NCI-H146 treated with DMSO at 0.1 percent for 48 hours (cell line): ENCODE measurements around the gene ABTB2.

Source experiments
- DNase-seq: peaks from one replicate; lab custom pipeline; 2025; ENCODE audit not compliant: unreplicated experiment; lab: John Stamatoyannopoulos, UW

Gene ABTB2

DNA sequence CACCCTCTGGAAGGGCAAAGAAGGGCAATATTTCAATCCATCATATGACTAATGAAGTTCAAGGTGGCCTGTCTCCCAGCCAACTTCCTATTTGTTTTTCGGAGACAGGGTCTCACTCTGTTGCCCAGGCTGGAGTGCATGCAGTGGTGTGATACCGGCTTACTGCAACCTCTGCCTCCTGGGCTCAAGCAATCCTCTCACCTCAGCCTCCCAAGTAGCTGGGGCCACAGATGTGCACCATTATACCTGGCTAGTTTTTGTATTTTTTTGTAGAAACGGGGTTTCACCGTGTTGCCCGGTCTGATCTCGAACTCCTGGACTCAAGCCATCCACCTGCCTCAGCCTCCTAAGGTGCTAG, 13.4 kb downstream of the ABTB2 start:
- no peak for DNase-seq

- no peak for DNase-seq
Measured at GRCh38 chr11:34343686-34344085, 14.1 kb downstream of the ABTB2 start.

- no peak for DNase-seq
Measured at GRCh38 chr11:34343153-34343552, 14.7 kb downstream of the ABTB2 start.

- peak; percentile 26 for DNase-seq
Measured at GRCh38 chr11:34341931-34342533, 15.8 kb downstream of the ABTB2 start.

DNA sequence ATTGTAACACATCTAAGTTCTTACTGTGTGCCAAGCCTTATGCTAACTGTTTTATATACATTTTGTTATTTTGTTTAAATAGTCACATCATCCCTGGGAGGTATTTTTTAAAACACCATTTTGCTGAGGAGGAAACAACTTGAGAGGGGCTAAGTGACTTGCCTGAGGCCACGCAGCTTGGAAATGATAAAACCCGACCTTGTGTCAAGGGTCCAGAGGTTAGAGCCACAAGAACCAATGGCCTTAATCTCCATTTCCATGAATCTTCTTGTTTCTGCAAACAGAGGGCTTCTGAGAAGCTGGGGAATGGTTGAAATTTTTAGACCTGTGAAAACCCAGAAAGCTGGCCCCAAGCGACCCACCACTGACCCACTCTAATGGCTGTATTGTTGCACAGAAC, 16.7 kb downstream of the ABTB2 start:
- DNase-seq: no peak

DNA sequence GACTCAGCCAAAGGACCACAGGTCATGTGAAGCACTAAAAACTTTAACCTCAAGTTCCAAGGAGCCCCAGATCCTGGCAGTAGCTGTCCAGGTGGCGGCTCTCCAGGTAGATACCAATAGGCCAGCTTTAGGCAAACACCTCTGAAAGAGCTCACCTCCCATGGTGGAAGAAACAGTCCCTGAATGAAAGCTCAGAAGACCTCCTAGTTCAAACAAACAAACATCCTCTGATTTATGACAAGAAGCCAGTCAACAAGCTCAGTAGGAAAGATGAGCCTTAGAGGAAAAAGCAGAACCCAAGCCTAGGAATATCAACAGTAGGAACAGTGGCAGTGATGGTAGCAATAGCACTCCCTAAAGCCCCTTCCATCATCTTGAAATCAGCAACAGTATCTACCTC, 17.2 kb downstream of the ABTB2 start:
- no peak for DNase-seq

DNA sequence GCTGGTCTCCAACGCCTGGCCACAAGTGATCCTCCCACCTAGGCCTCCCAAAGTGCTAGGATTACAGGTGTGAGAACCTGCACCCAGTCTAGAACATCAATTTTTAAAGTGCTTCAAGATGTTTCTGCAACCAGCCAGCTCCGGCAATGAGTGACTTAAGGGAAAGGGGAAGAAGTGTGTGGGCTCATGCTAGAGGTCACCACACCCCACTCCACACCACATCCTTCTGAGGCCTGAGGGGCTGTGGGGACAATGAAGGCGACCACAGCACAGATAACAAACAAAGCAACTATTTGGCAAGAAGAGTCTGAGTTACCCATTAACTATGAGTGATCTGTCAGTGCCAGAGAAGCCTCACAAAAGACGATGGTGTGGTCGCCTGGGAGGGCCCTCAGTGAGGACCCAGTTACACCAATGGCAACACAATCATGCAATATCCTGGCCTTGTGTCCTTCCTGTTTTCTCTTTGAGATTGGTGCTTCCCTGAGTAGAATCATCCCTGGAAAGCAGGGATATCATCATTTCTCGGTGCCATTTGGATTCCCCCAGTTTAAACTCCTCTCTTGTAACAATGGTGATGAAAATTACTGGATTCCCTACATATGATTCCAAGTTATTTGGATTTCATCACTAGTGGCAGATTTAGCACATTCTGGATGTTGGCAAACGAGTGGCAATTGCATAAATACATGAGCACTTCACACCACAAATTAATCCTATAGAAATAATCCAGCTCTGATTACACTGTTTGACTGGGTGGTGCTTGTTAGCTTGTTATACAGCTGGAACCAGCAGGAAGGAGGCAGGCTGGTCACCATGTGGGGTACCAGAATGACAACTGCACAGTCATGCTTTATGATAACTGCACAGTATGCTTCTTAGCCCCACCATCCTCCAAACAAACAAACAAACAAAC, 18.4 kb downstream of the ABTB2 start:
- peak; percentile 12 for DNase-seq

- DNase-seq: no peak
Measured at GRCh38 chr11:34337016-34337415, 20.8 kb downstream of the ABTB2 start.

DNA sequence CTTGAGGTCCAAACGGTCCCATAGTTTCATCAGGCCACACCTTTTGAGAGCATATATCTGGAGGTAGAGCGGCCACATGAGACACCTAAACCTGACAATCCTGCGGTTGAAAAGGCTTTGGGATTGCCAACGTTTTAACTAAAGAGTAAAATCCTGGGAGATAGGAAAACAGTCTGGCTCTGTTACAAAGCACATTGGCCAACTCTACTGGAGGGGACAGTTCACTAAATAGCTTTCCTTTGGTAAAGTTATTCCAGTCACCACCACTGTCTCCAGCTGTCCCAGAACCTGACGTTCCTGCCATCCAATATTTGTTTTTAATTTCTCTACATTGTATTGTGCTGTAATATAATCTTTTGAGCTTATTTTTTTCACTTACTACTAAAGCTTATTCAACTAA, 22.0 kb downstream of the ABTB2 start:
- no peak for DNase-seq

DNA sequence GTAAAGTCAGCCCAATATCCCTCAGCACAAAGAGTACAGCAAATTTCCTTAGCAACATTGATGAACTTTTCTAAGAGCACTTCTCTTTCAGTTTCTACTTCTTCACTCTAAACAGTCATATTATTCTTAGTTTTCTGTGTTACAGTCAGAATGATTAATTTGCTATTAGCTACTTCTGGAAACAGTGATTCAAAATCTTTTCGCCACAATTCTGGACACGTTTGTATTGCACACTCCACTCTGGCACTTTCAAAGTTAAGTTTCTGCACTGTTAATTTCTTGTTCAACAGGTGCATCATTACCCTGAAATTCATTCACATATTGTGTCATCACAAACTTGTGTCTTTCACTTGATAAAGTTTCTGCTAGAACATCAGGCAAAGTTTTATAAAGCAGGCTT, 22.5 kb downstream of the ABTB2 start:
- no peak for DNase-seq

DNA sequence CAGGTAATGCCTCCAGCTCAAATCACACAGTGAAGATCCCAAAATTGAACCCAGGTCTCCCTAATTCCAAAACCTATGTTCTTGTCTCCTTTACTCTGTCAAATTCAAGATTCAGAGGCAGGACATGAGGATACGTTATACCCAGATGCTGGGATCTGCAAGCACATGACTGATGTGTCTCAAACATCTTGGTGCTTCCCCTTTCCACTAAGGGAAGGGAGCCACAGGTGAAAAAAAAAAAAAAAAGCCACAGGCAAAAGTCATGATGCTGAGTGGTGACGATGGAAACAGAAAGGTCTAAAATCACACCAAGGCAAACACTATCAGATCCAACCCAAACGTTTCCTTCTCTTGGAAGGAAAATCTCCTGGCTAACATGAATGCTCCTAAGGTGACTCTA, 24.0 kb downstream of the ABTB2 start:
- DNase-seq: no peak

- peak; percentile 79 for DNase-seq
Measured at GRCh38 chr11:34332524-34332923, 25.3 kb downstream of the ABTB2 start.

- DNase-seq: no peak
Measured at GRCh38 chr11:34331736-34332135, 26.1 kb downstream of the ABTB2 start.

DNA sequence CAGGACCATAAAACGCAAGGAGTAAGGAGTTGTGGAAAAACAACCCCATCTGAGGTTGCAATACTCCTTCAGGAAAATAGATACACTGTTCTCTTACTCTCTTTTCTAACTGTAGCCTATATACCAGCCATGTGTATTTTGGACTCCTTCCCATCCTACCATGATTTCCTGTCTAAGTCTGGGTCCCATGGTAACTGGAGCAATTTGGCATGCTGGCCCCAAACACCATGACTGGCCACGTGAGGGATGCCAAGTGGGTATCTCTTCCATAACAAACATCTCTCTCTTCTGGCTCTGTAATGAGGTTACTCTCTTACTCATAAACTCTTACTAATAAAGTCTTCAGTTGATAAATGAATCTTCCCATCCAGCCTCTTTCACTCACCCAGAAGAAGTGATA, 26.5 kb downstream of the ABTB2 start:
- peak; percentile 51 for DNase-seq

GRCh38 chr11:34330653-34331052, 27.2 kb downstream of the ABTB2 start:
- no peak for DNase-seq

- no peak for DNase-seq
Measured at GRCh38 chr11:34329876-34330275, 27.9 kb downstream of the ABTB2 start.

DNA sequence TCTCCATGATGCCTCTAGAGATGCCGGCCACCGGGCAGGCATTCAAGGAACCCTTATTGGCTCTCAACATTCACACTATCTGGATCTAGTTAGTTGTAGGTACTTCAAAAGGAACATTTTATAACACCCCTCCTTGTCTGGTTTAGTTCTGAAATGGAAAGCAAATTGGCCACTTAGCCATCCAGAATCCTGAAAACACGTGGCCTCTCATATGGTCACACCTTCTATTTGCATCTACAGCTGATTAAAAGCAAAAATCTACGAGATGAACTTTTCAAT, 29.2 kb downstream of the ABTB2 start:
- no peak for DNase-seq

- peak; percentile 14 for DNase-seq
Measured at GRCh38 chr11:34327804-34328631, 29.8 kb downstream of the ABTB2 start.

DNA sequence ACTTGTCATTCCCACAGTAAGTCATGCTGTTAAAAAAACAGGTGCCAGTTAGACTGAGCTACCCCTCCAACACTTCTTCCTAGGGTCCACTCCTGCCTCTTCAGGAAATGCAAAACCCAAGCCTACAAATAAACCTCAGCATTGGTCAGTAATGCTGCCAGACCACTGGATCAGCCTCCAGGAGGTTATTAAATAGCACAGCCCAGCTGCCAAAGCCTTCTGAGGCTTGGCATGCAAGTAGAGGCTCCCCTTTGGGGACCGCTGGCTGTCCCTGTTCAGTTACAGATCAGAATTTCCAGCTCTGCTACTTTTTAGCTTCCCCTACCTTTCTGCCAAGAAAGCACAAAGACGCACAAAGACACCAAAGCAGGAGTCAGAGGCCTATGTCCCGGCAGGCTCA, 33.3 kb downstream of the ABTB2 start:
- DNase-seq: no peak

GRCh38 chr11:34323601-34324000, 34.2 kb downstream of the ABTB2 start:
- no peak for DNase-seq

- no peak for DNase-seq
Measured at GRCh38 chr11:34318111-34319037, 39.4 kb downstream of the ABTB2 start.
